ENCODE measurements around the gene EMD.
"Not testable (repeated sequence)": the region's sequence is repeated elsewhere in the genome, so short reads cannot be mapped to it uniquely, and the experiment has no call there.

The EMD gene

GRCh38 chrX:154371017-154371788 is 7.9 kb upstream of the EMD start:
- DNase-seq (ENCODE audit: low read depth, low spot score) = no peak

- DNase-seq (ENCODE audit: low read depth, low spot score) = no peak
Measured at GRCh38 chrX:154371789-154372300, 7.2 kb upstream of the EMD start.

- no peak for DNase-seq (ENCODE audit: low read depth, low spot score)
Measured at GRCh38 chrX:154372612-154373022, 6.5 kb upstream of the EMD start.

- DNase-seq (ENCODE audit: low read depth, low spot score) = no peak
Measured at GRCh38 chrX:154373340-154374306, 5.5 kb upstream of the EMD start.

GRCh38 chrX:154374313-154375155 is 4.6 kb upstream of the EMD start, which contains the start of gene FLNA:
FLNA (minus strand) TSS chrX:154374634; CDS start chrX:154371245, 3,389 bp downstream.
- no peak for DNase-seq (ENCODE audit: low read depth, low spot score)

GRCh38 chrX:154375156-154375504 is 4.0 kb upstream of the EMD start:
- DNase-seq (ENCODE audit: low read depth, low spot score) = no peak

GRCh38 chrX:154376774-154377173 is 2.3 kb upstream of the EMD start:
- no peak for DNase-seq (ENCODE audit: low read depth, low spot score)

GRCh38 chrX:154378059-154378798 is 866 bp upstream of the EMD start:
- no peak for DNase-seq (ENCODE audit: low read depth, low spot score)

- no peak for DNase-seq (ENCODE audit: low read depth, low spot score)
Measured at GRCh38 chrX:154379569-154379951, 465 bp downstream of the EMD start.

GRCh38 chrX:154380153-154380552 is 1.1 kb downstream of the EMD start:
- DNase-seq (ENCODE audit: low read depth, low spot score) = no peak

- no peak for DNase-seq (ENCODE audit: low read depth, low spot score)
Measured at GRCh38 chrX:154380787-154381186, 1.7 kb downstream of the EMD start.

GRCh38 chrX:154381271-154381670 is 2.2 kb downstream of the EMD start:
- DNase-seq (ENCODE audit: low read depth, low spot score) = no peak

GRCh38 chrX:154382483-154383069 is 3.5 kb downstream of the EMD start:
- no peak for DNase-seq (ENCODE audit: low read depth, low spot score)

- no peak for DNase-seq (ENCODE audit: low read depth, low spot score)
Measured at GRCh38 chrX:154383359-154384283, 4.5 kb downstream of the EMD start.

GRCh38 chrX:154384284-154384892 is 5.3 kb downstream of the EMD start:
- DNase-seq (ENCODE audit: low read depth, low spot score) = no peak

GRCh38 chrX:154388094-154388493 is 9.0 kb downstream of the EMD start:
- not testable (repeated sequence) for DNase-seq (ENCODE audit: low read depth, low spot score)

GRCh38 chrX:154388649-154389048 is 9.6 kb downstream of the EMD start:
- not testable (repeated sequence) for DNase-seq (ENCODE audit: low read depth, low spot score)

GRCh38 chrX:154389812-154390747 is 11.0 kb downstream of the EMD start:
- not testable (repeated sequence) for DNase-seq (ENCODE audit: low read depth, low spot score)

Measured in iPS DF 19.7 (cell line).